GM21576 (cell line): ENCODE data around the gene AP4S1.
"Not testable (repeated sequence)": the region's sequence is repeated elsewhere in the genome, so short reads cannot be mapped to it uniquely, and the experiment has no call there.

Source experiments
- ATAC-seq: cut with Tn5 transposase; IDR thresholded peaks from one replicate; pipeline ENCODE4 v1.9.1; 2021; ENCODE audit warnings: mild to moderate bottlenecking, moderate library complexity; ENCODE audit not compliant: unreplicated experiment

Gene AP4S1

DNA sequence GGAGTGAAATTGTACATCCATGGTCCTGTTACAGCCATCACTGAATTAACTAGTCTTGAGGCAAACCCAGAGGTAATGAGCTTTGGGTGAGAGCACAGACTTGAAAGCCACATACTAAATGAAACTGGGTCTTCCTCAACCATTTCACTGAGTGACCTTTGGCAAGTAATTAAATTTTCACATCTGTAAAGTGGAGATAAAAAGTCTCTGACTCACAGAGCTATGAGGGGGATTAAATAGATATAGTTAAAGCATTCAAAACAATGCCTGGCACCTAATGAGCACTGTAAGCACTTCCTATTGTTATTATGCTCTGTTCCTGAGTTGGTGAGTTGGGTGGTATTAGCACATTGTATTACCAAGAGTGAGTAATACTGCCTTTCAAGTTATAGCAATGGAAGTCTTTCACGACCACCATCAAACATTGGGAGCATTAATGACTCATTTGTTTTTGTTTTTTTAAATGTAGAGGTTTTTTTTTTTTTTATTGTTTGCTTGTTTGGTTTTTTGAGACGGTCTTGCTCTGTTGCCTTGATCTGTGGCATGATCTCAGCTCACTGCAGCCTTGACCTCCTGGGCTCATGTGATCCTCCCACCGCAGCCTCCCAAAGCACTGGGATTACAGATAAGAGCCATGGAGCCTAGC, 13.2 kb downstream of the AP4S1 start:
- ATAC-seq, result no peak

DNA sequence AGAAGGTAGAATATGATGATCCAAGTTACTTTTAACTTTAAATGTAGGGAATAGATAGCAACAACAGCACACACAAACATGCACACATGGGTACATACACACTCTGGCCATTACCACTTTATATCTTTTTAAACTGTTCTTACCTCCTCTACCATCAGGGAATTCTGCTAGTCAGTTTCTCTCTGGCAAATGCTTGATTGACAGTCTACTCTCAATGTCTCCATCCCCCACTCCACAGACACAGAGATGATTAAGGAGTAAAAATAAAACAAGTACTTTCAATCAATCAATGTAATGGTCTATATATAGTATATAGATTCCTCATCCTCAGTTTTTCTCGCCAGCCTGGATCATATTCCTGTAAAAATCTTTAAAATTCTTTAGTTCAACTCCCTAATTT, 16.9 kb downstream of the AP4S1 start:
- no peak for ATAC-seq

DNA sequence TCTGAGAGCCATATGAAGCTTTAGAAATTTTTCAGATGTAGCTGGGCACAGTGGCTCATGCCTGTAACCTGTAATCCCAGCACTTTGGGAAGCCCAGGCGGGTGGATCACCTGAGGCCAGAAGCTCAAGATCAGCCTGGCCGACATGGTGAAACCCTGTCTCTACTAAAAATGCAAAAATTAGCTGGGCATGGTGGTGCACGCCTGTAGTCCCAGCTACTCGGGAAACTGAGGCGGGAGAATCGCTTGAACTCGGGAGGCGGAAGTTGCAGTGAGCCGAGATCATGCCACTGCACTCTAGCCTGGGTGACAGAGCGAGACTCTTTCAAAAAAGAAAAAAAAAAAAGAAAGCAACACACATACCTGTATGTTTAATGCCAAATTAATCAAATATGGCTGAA, 17.4 kb downstream of the AP4S1 start:
- ATAC-seq, result not testable (repeated sequence)

DNA sequence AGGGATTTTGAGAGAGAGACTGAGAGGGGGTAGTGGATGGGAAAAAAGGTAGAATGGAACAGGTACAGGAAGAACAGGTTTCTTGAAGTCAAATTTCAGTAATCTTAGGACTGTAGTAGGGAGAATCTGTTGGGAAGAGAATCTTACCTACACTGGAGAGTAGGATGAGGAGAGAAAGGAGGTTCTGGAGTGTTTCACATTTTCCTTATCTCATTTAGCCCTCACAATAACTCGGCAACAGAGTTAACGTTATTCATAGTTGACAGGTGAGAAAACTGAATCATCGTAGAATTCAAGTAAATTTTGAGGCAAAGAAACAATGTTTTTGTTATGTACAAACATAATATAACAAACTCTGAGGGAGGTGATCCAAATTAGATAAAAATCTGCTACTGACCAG, 17.9 kb downstream of the AP4S1 start:
- ATAC-seq, result no peak

DNA sequence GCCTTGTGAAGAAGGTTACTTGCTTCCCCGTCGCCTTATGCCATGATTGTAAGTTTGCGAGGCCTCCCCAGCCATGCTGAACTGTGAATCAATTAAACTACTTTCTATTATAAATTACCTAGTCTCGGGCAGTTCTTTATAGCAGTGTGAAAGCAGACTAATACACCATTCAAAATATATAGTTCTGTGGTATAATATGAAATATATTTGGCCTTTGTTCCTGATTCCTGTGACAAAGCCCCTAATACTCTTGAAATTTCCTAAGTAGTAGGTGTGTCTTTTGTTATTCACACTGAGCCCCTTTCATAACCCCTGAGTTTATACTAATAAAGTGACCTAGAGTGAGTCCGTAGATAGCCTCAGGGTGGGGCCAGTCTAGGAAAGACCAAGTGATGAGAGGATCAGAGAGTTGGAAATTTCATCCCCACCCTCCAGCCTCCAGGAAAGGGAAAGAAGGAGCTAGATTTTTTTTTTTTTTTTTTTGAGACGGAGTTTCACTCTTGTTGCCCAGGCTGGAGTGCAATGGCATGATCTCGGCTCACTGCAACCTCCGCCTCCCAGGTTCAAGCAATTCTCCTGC, 20.1 kb downstream of the AP4S1 start:
- no peak for ATAC-seq

DNA sequence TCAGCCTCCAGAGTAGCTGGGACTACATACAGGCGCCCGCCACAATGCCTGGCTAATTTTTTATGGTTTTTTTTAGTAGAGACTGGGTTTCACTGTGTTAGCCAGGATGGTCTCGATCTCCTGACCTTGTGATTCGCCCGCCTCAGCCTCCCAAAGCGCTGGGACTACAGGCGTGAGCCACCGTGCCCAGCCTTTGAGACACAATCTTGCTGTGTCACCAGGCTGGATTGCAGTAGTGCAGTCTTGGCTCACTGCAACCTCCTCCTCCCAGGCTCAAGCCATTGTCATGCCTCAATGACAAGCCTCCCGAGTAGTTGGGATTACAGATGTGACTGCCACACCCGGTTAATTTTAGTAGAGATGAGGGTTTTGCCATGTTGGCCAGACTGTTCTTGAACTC, 22.1 kb downstream of the AP4S1 start:
- no peak for ATAC-seq

DNA sequence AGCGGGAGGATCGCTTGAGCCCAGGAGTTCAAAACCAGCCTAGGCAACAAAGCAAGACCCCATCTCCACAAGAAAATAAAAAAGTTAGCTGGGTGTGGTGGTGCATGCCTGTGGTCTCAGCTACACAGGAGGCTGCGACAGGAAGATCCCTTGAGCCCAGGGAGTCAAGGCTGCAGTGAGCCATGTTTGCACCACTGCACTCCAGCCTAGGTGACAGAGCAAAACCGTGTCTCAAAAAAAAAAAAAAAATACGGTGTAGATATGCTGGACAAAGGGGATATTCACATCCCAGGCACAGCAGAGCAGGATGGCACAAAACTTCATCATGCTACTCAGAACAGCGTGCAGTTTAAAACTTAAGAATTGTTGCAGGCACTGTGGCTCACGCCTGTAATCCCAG, 25.6 kb downstream of the AP4S1 start:
- no peak for ATAC-seq

DNA sequence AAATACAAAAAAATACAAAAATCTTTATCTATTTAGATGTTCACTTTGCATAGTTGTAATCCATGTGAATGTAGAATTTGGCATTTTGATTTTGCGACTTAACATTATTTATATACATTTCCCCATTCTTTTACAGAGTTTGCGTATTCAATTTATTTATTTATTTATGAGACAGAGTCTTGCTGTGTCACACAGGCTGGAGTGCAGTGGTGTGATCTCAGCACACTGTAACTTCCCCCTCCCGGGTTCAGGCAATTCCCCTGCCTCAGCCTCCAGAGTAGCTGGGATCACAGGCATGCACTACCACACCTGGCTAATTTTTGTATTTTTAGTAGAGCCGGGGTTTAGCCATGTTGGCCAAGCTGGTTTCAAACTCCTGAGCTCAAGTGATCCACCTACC, 26.1 kb downstream of the AP4S1 start:
- no peak for ATAC-seq

DNA sequence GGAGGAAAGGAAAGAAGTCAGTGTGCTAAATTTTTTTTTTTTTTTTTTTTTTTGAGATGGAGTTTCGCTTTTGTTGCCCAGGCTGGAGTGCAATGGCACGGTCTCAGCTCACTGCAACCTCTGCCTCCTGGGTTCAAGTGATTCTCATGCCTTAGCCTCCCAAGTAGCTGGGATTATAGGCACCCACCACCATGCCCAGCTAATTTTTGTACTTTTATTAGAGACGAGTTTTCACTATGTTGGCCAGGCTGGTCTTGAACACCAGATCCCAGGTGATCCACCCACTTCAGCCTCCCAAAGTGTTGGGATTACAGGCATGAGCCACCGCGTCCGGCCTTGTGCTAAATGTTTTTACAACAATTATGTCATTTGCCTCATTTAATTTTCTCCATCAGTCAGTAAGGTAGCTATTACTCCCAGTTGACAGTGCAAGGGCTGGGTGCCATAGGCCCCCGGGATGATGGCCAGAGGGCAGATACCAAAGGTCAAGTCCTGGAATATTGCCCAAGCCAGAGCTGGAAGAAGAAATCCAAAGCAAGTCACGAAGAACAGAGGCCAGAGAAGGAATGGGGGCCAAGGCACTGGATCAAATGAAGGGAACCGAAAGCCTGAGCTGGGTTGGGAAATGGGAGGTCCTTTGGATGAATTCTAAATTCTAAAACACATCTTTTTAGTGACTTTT, 27.6 kb downstream of the AP4S1 start:
- not testable (repeated sequence) for ATAC-seq

DNA sequence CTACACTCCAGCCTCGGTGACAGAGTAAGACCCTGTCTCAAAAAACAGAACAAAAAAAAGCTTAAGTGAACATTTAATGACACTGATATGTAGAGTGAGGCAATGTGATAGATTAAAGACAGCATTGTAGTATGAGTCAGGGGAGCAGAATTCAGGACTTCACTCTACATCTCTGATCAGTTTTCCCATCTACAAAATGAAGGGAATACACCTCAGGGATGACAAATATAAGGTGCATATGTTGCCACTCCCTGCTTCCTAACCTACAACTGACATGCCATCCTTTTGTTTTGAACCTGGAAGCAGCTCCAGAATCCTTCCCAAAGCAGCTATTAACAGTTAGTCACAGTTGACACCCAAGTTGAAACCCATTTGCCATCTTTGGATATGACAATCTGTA, 31.6 kb downstream of the AP4S1 start:
- ATAC-seq, result no peak

DNA sequence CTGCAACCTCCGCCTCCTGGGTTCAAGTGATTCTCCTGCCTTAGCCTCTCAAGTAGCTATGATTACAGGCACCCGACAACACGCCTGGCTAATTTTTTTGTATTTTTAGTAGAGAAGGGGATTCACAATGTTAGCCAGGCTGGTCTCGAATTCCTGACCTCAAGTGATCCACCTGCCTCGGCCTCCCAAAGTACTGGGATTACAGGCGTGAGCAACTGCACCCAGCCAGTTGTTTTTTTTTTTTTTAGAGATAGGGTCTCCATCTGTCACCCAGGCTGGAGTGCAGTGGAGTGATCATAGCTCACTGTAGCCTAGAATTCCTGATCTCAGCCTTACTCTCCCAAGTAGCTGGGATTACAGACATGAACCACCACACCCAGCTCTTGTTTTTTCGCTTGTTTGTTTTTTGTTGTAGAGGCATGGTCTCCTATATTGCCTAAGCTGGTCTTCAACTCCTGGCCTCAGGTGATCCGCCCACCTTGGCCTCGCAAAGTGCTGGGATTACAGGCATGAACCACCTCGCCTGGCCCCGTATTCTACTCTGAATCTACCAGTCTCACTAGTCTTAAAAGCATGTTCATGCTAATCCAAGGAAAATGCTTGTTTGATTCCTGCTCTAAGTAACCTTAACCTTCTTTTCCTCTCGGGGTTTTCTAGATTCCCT, 32.4 kb downstream of the AP4S1 start:
- no peak for ATAC-seq

DNA sequence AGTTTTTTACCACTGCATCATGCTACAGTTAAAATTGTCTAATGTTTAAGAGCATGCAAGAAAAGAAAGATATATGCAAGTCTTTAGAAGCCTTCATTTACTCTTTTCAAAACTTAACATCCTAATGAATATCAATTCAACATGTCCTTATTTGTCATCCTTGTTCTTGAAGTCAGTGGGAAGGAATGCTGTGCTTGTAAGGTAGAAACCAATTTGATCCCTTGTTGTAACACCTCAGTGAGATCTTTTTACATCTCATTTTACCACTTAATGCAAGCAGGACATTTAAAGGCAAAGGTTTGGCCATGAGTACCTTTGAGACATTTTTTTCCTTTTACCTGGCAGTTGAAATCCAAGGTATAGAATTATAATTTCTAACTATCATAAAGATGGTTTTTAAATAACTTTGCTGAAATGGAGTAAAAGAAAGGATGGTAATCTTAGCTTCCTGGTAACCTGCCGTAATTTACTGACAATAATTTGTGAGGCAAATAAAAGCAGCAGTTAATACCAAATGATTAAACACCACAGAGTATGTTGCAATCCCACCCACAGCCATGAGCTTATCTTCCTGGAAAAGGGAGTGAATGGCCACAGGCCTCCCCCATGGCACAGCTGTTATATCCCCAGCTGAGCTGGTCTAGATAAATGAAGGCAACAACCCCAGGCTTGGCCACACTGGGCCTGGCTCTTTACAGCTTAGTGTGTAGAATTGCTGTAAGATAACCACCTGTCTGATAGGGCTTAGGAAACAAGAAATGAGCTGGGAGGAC, 33.9 kb downstream of the AP4S1 start:
- no peak for ATAC-seq

DNA sequence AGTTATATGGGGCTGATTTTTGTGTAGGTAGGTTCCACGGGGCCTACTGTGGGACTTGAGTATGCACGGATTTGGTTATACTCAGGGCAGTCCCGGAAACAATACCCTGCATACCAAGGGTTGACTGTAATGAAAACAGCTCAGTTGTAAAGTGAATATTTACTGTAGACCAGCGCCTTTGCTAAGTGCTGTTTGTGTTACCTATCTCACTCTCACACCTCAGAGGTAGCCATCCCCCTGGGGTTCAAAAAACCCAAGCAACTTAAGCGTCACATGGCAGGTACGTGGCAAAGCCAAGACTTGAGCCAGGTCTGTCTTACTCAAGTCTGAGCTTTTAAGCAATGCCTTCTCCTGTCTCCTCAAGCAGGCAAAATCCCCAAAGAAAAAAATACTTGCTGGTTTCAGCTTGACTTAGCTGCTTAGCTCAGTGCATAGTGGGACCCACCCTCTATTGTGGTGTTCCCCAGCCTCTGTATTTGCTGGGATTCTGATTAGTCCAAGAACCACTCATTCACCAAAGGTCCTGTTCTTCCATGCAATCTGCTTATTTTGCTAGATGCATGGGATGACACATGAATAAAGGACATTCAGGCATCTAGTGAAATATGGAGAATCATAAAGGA, 34.9 kb downstream of the AP4S1 start:
- no peak for ATAC-seq

DNA sequence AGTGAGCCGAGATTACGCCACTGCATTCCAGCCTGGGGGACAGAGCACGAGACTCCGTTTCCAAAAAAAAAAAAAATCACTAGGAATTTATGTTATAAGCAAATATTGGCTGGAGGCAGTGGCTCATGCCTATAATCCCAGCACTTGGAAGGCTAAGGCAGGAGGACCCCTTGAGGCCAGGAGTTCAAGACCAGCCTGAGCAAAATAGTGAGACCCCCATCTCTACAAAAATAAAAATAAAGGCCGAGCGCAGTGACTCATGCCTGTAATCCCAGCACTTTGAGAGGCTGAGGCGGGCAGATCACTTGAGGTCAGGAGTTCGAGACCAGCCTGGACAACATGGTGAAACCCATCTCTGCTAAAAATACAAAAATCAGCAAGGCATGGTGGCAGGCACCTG, 37.5 kb downstream of the AP4S1 start:
- ATAC-seq, result not testable (repeated sequence)

DNA sequence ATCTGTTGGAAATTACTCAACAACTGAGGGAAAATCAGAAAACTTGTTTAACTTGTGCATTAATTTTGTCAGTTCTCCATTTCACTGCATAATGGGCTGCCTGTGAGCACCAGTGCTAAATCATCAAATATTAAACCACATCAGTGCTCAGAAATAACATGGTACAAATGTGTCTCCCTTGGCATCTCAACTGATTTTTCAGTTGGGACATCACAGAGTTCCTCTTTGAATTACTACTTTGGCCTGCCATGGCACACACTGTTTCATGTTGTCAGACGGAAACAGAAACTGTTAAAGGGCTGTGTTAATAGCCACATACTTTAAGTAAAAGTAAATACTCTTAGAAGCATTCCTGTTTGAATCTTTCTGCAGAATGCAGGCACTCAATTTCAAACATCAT, 42.8 kb downstream of the AP4S1 start:
- peak; percentile 69 for ATAC-seq

DNA sequence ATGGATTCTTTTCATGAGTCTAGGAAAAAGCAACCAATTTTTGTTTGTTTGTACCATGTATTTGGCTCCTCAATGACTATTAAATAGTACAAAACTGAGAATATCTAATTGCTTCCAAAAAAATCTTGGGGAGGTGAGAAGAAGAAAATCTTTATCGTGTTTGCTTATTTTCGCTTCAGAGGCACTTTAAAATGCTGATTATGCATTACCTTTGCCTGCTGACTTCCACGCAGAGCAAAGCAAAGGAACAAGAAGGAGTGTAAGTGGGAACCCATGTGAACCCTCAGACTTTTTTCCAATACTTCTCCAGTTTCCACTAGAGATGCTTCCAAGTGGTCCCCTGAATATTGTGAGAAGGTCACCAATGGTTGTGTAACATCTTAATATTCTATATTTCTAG, 43.9 kb downstream of the AP4S1 start:
- ATAC-seq, result no peak

DNA sequence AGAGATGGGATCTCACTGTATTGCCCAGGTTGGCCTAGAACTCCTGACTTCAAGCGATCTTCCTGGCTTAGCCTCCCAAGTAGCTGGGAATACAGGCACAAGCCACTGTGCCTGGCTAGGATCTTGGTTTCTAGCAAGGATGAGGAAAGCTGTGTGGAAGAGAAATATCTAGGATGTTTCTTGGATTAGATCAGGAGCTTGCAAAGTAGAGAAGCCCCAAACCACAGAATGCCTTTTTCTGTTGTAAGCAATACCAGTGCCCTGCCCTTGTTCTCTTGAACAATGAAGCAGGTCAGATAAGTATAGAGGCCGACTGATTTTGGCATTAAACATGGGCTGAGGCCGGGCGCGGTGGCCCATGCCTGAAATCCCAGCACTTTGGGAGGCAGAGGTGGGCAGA, 45.0 kb downstream of the AP4S1 start:
- ATAC-seq, result no peak

DNA sequence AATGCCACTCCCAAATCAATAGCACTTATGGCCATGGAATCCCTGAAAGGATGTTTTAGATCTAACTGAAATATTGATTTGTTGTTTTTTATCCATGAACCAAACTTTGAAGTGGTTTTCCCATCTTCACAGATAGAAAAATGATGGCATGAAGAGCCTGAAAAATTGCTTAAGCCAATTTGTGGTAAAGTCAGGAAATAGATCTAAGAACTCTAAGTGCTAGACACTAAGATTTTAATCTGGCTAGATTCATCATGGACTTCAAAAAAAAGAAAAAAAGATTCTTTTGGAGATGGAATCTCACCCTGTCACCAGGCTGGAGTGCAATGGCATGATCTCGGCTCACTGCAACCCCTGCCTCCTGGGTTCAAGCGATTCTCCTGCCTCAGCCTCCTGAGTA, 45.7 kb downstream of the AP4S1 start:
- no peak for ATAC-seq

DNA sequence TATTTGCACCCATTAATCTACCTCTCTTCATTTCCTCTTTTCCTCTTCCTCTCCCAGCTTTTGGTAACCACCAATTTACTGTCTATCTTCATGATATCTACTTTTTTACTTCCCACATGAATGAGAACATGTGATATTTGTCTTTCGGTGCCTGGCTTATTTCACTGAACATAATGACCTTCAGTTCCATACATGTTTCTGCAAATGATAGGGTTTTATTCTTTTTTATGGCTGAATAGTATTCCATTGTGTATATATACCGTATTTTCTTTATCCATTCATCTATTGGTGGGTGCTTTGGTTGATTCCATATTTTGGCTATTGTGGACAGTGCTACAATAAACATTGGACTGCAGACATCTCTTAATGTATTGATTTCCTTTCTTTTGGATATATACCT, 49.7 kb downstream of the AP4S1 start:
- ATAC-seq, result no peak

DNA sequence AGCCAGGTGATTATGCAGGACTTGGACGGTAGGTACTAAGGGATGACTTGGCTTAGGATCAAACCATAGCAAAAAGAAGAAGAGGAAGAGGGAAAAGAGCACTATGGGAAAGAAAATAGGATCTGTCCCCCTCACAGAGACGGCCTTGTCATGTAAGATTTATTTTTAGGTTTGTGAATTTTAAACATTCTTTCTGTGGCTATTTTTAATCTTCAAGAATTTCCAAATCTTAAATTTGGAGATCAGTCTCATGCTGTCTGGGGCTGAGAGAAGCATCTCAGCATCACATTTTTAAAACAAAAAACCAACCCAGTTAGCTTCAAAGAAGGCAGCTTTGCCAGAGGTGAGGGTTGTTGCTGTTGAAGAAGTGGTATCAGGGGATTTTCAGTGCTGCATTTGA, 53.3 kb downstream of the AP4S1 start:
- ATAC-seq, result no peak

DNA sequence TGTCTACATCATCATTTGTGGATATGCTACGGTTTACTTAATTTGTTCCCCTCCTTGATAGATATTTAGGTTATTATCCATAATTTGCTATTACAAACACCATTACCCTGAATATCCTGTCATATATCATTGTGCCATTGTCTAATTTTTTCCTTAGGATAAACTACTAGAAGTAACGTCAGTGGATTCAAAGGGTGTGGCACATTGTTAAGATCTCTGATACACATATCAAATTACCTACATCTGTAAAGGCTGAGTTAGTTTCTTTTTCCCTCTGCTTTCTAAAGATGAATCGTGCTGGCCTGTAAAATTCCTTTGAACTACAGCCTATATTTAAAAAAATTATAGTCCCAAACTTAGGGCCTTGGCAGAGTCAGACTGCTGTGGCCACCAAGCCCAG, 54.6 kb downstream of the AP4S1 start:
- no peak for ATAC-seq
